Fibroblast of the aortic adventitia (primary cell): Measurements from ENCODE around the gene NISCH. TPM values are rescaled to one million over a fixed set of nuclear protein-coding genes. Genes with fewer than 3 reads are reported as not detected.

Experiments
- DNase-seq: peaks from one replicate; pipeline ENCODE4 v3.0.0-alpha.2; 2010; ENCODE audit warnings: low read depth
- H3K4me3 ChIP-seq: 2 replicates; pipeline ENCODE4 v1.5.1; 2011; ENCODE audit warnings: low read depth, mild to moderate bottlenecking, control low read depth, low read length, moderate library complexity
- total RNA-seq: library from RNA; depleted of rRNA; stranded (reverse); fragments of >200 nt; gene quantifications from 2 replicates; pipeline ENCODE4 v1.2.3, GENCODE V29; 2012; ENCODE audit warnings: low replicate concordance
- TF ChIP-seq, protein P1 (sequence below): IDR thresholded peaks from 2 replicates; pipeline ENCODE4 v1.5.1; 2011; ENCODE audit warnings: mild to moderate bottlenecking, low read length, control low read depth, inconsistent platforms; ENCODE audit not compliant: insufficient read depth

Gene NISCH
- total RNA-seq, 1 donor = 52.7 TPM

- DNase-seq = no peak
- H3K4me3 ChIP-seq = no peak overlapping the region
- TF ChIP-seq, protein P1, sequence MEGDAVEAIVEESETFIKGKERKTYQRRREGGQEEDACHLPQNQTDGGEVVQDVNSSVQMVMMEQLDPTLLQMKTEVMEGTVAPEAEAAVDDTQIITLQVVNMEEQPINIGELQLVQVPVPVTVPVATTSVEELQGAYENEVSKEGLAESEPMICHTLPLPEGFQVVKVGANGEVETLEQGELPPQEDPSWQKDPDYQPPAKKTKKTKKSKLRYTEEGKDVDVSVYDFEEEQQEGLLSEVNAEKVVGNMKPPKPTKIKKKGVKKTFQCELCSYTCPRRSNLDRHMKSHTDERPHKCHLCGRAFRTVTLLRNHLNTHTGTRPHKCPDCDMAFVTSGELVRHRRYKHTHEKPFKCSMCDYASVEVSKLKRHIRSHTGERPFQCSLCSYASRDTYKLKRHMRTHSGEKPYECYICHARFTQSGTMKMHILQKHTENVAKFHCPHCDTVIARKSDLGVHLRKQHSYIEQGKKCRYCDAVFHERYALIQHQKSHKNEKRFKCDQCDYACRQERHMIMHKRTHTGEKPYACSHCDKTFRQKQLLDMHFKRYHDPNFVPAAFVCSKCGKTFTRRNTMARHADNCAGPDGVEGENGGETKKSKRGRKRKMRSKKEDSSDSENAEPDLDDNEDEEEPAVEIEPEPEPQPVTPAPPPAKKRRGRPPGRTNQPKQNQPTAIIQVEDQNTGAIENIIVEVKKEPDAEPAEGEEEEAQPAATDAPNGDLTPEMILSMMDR = no peak
Observed at GRCh38 chr3:52484680-52485461, 29.5 kb downstream of the NISCH start.

- H3K4me3 ChIP-seq = no peak overlapping the region
- no peak for DNase-seq
- TF ChIP-seq, protein P1 = no peak
Observed at GRCh38 chr3:52487050-52487787, 31.8 kb downstream of the NISCH start.

DNA sequence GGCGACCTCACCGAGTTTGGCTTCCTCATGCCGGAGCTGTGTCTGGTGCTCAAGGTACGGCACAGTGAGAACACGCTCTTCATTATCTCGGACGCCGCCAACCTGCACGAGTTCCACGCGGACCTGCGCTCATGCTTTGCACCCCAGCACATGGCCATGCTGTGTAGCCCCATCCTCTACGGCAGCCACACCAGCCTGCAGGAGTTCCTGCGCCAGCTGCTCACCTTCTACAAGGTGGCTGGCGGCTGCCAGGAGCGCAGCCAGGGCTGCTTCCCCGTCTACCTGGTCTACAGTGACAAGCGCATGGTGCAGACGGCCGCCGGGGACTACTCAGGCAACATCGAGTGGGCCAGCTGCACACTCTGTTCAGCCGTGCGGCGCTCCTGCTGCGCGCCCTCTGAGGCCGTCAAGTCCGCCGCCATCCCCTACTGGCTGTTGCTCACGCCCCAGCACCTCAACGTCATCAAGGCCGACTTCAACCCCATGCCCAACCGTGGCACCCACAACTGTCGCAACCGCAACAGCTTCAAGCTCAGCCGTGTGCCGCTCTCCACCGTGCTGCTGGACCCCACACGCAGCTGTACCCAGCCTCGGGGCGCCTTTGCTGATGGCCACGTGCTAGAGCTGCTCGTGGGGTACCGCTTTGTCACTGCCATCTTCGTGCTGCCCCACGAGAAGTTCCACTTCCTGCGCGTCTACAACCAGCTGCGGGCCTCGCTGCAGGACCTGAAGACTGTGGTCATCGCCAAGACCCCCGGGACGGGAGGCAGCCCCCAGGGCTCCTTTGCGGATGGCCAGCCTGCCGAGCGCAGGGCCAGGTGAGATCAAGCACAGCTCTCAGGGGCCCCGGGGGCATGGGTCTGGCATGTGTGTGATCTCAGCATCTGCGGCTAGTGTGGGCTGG is 32.6 kb downstream of the NISCH start:
- no peak for DNase-seq
- no peak overlapping the region for H3K4me3 ChIP-seq
- TF ChIP-seq, protein P1 = no peak

GRCh38 chr3:52488746-52489145 is 33.3 kb downstream of the NISCH start:
- TF ChIP-seq, protein P1 = no peak
- no peak for DNase-seq
- H3K4me3 ChIP-seq = no peak overlapping the region

- no peak for DNase-seq
- TF ChIP-seq, protein P1 = no peak
- H3K4me3 ChIP-seq = no peak overlapping the region
Observed at GRCh38 chr3:52489453-52489852, 34.0 kb downstream of the NISCH start.

DNA sequence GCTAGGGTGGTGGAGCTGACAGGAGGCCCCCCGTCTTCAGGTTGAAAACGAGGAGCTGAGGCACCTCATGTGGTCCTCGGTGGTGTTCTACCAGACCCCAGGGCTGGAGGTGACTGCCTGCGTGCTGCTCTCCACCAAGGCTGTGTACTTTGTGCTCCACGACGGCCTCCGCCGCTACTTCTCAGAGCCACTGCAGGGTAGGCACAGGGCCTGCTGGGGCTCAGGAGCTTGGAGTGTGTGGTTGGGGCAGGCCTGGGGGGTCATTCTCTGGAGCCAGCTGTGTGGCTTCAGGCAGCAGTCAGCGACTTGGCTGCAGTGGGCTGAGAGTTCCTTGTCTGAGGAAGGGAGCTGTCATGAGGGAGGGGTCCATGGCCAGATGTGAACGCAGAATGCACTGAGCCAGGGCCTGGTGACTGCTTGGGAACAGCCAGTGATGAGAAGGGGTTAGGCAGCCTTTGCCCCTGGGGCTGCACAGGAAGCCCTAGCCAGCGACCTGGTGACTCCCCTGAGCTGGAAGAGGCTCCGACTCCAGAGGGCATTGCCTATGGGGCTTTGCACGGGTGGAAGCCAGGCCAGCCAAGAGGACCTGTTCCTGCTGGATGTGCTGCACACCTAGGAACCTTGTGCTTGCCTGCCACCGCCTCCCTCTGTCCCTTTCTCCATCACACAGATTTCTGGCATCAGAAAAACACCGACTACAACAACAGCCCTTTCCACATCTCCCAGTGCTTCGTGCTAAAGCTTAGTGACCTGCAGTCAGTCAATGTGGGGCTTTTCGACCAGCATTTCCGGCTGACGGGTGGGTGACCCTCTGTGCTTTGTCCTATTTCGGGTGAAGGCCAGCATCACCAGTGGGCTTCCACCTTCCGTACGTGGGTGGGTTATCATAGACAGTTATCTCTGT is 34.9 kb downstream of the NISCH start:
- TF ChIP-seq, protein P1 = no peak
- no peak for DNase-seq
- H3K4me3 ChIP-seq = no peak overlapping the region
